ENCODE data around the gene SKAP1.

- TF ChIP-seq POLR2A (IDR thresholded peaks at IDR 0.05) (no peak), CTCF (IDR thresholded peaks at IDR 0.05) (no peak)
Observed at GRCh38 chr17:48471817-48472410, 41.9 kb upstream of the SKAP1 start.

All from heart left ventricle (tissue), 13 donors.